MCF 10A (cell line): ENCODE measurements around the gene RELT. TPM values are rescaled to one million over a fixed set of nuclear protein-coding genes. Genes with fewer than 3 reads are reported as not detected.

Experiments
- BruUV-seq: library from RNA; stranded (reverse); fragments of 400-500 nt; replicated peaks from 2 replicates; lab custom pipeline; 2021; lab: Mats Ljungman, UMichigan
- CTCF ChIA-PET: fragments of 300-600 bp; sonication (Branson Sonifier 250); formaldehyde crosslinking; extraction: SDS; loops from one replicate; lab custom pipeline; 2021; ENCODE audit warnings: antibody characterized with exemption, inconsistent platforms; lab: Yijun Ruan, JAX
- POLR2A ChIA-PET: fragments of 300-600, 350-650 bp; sonication (Branson Sonifier 250); formaldehyde crosslinking; extraction: SDS; loops from one replicate; lab custom pipeline; 2020; ENCODE audit warnings: antibody characterized with exemption, inconsistent platforms; lab: Yijun Ruan, JAX
- DNase-seq: peaks from one replicate; pipeline ENCODE4 v3.0.0-alpha.2; 2018; ENCODE audit not compliant: unreplicated experiment
- H3K27ac Mint-ChIP-seq: one replicate; pipeline ENCODE4 v1.8.0; 2022; ENCODE audit warnings: mild to moderate bottlenecking, low read depth, mixed read lengths; ENCODE audit not compliant: unreplicated experiment
- H3K27me3 Mint-ChIP-seq: one replicate; pipeline ENCODE4 v1.8.0; 2022; ENCODE audit warnings: mixed read lengths; ENCODE audit not compliant: insufficient read depth, unreplicated experiment
- H3K36me3 Mint-ChIP-seq: one replicate; pipeline ENCODE4 v1.8.0; 2022; ENCODE audit warnings: mild to moderate bottlenecking, moderate library complexity, mixed read lengths; ENCODE audit not compliant: insufficient read depth, unreplicated experiment
- H3K4me1 Mint-ChIP-seq: one replicate; pipeline ENCODE4 v1.8.0; 2022; ENCODE audit warnings: mixed read lengths; ENCODE audit not compliant: insufficient read depth, unreplicated experiment
- H3K4me3 Mint-ChIP-seq: one replicate; pipeline ENCODE4 v1.8.0; 2022; ENCODE audit warnings: mild to moderate bottlenecking, moderate library complexity, mixed read lengths; ENCODE audit not compliant: unreplicated experiment
- H3K9me3 Mint-ChIP-seq: one replicate; pipeline ENCODE4 v1.8.0; 2022; ENCODE audit warnings: mixed read lengths; ENCODE audit not compliant: unreplicated experiment
- CTCF ChIP-seq: fragments of 200-600 bp; IDR thresholded peaks from one replicate; pipeline ENCODE4 v1.8.0; 2022; ENCODE audit warnings: antibody characterized with exemption, mild to moderate bottlenecking; ENCODE audit not compliant: unreplicated experiment
- intact Hi-C: fragments of 100-400 bp; cut with micrococcal nuclease; formaldehyde crosslinking; loops from 2 replicates; pipeline ENCODE4 v1.14.1; 2022
- total RNA-seq: library from RNA; stranded (reverse); gene quantifications from 2 replicates; pipeline ENCODE4 v1.2.3, GENCODE V29; 2022

The RELT gene
- total RNA-seq, 1 experiment from 2014 or later, result 8.4 TPM

- Mint-ChIP-seq H3K27me3 (no peaks in the 10 kb centered on the region), H3K9me3 (no peaks in the 10 kb centered on the region), H3K36me3 (peaks cover 5% of the 10 kb centered on the region), H3K4me3 (no peak overlapping the region), H3K27ac (no peak overlapping the region), H3K4me1 (peaks cover 29% of the 10 kb centered on the region)
- BruUV-seq, result no TSS peak
- TF ChIP-seq CTCF, result no peak
- ChIA-PET CTCF (interaction anchor here (0.7 to 2.4 kb wide), 4 partner anchors 15 to 100 kb away, joined by 3 to 10 read pairs (median 6); no protein-coding TSS in a partner anchor), POLR2A (interaction anchor here (0.9 to 1.1 kb wide), 2 partner anchors 12 to 20 kb away, joined by 3 to 4 read pairs; no protein-coding TSS in a partner anchor)
- no peak for DNase-seq
- intact Hi-C loops, result no loop called here
Measured at GRCh38 chr11:73389916-73390315, 13.7 kb downstream of the RELT start.

- no peak overlapping the region for H3K4me3 Mint-ChIP-seq
- peaks cover 29% of the 10 kb centered on the region for H3K4me1 Mint-ChIP-seq
- H3K36me3 Mint-ChIP-seq, result peaks cover 5% of the 10 kb centered on the region
- POLR2A ChIA-PET, result interaction anchor here (0.9 kb wide), 1 partner anchor 19 kb away, joined by 4 read pairs; no protein-coding TSS in a partner anchor
- intact Hi-C loops, result no loop called here
- no peak for TF ChIP-seq CTCF
- no peak for DNase-seq
- no peak overlapping the region for H3K27ac Mint-ChIP-seq
- BruUV-seq, result no TSS peak
- no peaks in the 10 kb centered on the region for H3K9me3 Mint-ChIP-seq
- no peaks in the 10 kb centered on the region for H3K27me3 Mint-ChIP-seq
- CTCF ChIA-PET, result interaction anchor here (1.2 to 2.2 kb wide), 3 partner anchors 39 to 84 kb away, joined by 3 to 9 read pairs (median 3); no protein-coding TSS in a partner anchor
Measured at GRCh38 chr11:73390601-73391565, 14.7 kb downstream of the RELT start.

GRCh38 chr11:73391665-73392064 lies 15.5 kb downstream of the RELT start:
- Mint-ChIP-seq H3K9me3 (no peaks in the 10 kb centered on the region), H3K4me3 (no peak overlapping the region), H3K36me3 (peaks cover 5% of the 10 kb centered on the region), H3K4me1 (peaks cover 29% of the 10 kb centered on the region), H3K27me3 (no peaks in the 10 kb centered on the region), H3K27ac (no peak overlapping the region)
- no peak for DNase-seq
- intact Hi-C loops, result no loop called here
- ChIA-PET POLR2A (no interaction called here), CTCF (interaction anchor here (1.5 to 2.7 kb wide), 2 partner anchors 39 to 84 kb away, joined by 3 to 16 read pairs; no protein-coding TSS in a partner anchor)
- no peak for TF ChIP-seq CTCF
- no TSS peak for BruUV-seq
